C4-2B (cell line): ENCODE data around the gene ALG11.
"Not testable (repeated sequence)": the region's sequence is repeated elsewhere in the genome, so short reads cannot be mapped to it uniquely, and the experiment has no call there.

Source experiments
- H3K27ac ChIP-seq: fragments of 450-650 bp; 2 replicates; pipeline ENCODE4 v1.5.1; 2017
- CTCF ChIP-seq: fragments of 450-650 bp; conservative IDR thresholded peaks from 2 replicates; pipeline ENCODE4 v1.5.1; 2017; ENCODE audit warnings: mild to moderate bottlenecking
- ZFX ChIP-seq: fragments of 450-650 bp; IDR thresholded peaks from 2 replicates; pipeline ENCODE4 v1.6.1; 2017

The ALG11 gene

GRCh38 chr13:51976423-51976822 is 35.8 kb upstream of the ALG11 start:
- H3K27ac ChIP-seq, result no peak overlapping the region
- TF ChIP-seq ZFX, result no peak
- TF ChIP-seq CTCF, result no peak

GRCh38 chr13:51976890-51977289 is 35.3 kb upstream of the ALG11 start:
- TF ChIP-seq ZFX, result no peak
- TF ChIP-seq CTCF, result no peak
- H3K27ac ChIP-seq, result no peak overlapping the region

GRCh38 chr13:51977625-51978024 is 34.6 kb upstream of the ALG11 start:
- no peak overlapping the region for H3K27ac ChIP-seq
- TF ChIP-seq CTCF (no peak), ZFX (no peak)

GRCh38 chr13:51978796-51979556 is 33.2 kb upstream of the ALG11 start:
- TF ChIP-seq ZFX, result no peak
- no peak for TF ChIP-seq CTCF
- H3K27ac ChIP-seq, result no peak overlapping the region

GRCh38 chr13:51980908-51981307 is 31.3 kb upstream of the ALG11 start:
- no peak for TF ChIP-seq CTCF
- no peak for TF ChIP-seq ZFX
- no peak overlapping the region for H3K27ac ChIP-seq

- TF ChIP-seq ZFX (no peak), CTCF (no peak)
Measured at GRCh38 chr13:51981355-51981754, 30.8 kb upstream of the ALG11 start.

GRCh38 chr13:51983292-51983691 is 28.9 kb upstream of the ALG11 start:
- H3K27ac ChIP-seq, result not testable (repeated sequence)

More at GRCh38 chr13:51981355-51981754, 30.8 kb upstream of the ALG11 start:
- no peak overlapping the region for H3K27ac ChIP-seq

- H3K27ac ChIP-seq, result not testable (repeated sequence)
Measured at GRCh38 chr13:51984904-51985303, 27.3 kb upstream of the ALG11 start.
